GM19467 (cell line): ENCODE data around the gene CDKN2B.
A peak's percentile ranks its signal among the peaks of the same experiment; 100 is the strongest.

Experiments
- ATAC-seq: cut with Tn5 transposase; IDR thresholded peaks from one replicate; pipeline ENCODE4 v1.9.1; 2021; ENCODE audit warnings: mild to moderate bottlenecking, moderate library complexity; ENCODE audit not compliant: unreplicated experiment

The CDKN2B gene

GRCh38 chr9:22036866-22037626 is 27.9 kb upstream of the CDKN2B start:
- ATAC-seq = no peak

GRCh38 chr9:22035591-22036011 is 26.5 kb upstream of the CDKN2B start:
- ATAC-seq = no peak

DNA sequence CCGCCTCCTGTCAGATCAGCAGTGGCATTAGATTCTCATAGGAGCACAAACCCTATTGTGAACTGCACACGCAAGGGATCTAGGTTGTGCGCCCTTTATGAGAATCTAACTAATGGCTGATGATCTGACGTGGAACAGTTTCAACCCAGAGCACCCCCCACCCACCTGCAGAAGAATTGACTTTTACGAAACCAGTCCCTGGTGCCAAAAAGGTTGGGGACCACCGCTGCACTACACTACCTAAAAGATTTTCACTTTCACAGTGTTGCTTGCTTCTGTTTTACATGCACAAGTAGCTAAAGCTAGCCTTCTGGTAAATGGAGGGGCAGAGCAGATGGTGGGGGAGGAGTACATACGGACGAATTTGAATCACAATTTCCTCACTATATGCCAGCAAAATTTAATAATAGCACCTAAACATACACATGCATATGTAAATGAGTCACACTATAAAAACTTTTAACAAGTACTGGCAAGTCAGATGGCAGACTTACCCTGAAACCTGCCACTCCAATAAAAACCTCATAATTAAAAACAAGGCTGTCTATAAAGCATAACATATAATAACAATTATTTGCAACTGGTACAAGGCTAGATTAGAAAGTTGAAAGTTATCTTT is 24.0 kb upstream of the CDKN2B start:
- no peak for ATAC-seq

DNA sequence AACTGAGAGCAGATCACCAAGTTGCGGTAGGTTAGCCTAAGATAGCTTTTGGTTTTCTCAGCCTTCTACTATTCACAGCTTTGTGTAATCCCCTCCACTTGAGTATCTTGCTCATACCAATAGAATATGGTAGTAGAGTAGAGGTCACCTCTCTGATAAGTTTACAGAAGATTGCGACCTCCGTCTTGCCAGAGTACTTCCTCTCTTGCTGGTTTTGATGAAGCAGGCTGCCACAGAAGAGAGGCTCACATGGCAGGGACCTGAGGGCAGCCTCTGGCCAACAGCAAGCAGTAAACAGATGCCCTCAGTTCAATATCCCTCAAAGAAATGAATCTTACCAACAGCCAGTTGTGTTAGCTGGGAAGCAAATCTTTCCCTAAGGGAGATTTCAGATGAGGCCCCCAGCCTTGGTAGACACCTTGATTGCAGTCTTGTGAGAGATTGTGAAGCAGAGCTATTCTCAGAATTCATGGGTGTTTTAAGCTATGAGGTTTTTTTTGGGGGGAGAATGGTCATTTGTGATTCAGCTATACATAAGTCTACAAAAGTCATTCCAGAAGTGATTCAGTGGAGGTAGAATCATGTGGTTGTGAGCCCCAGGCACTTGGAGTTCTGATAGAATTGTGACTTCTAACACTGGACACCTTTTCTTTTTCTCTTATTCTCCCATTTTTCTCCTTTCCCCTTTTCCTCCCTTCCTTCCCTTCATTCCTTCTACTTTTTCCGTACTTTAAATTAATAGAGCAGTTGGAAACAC is 22.7 kb upstream of the CDKN2B start:
- ATAC-seq = no peak

- peak; percentile 63 for ATAC-seq
Observed at GRCh38 chr9:22030101-22030598, 21.0 kb upstream of the CDKN2B start.

- no peak for ATAC-seq
Observed at GRCh38 chr9:22029231-22029630, 20.1 kb upstream of the CDKN2B start.

- no peak for ATAC-seq
Observed at GRCh38 chr9:22028394-22028793, 19.3 kb upstream of the CDKN2B start.

- ATAC-seq = no peak
Observed at GRCh38 chr9:22026696-22027095, 17.6 kb upstream of the CDKN2B start.

DNA sequence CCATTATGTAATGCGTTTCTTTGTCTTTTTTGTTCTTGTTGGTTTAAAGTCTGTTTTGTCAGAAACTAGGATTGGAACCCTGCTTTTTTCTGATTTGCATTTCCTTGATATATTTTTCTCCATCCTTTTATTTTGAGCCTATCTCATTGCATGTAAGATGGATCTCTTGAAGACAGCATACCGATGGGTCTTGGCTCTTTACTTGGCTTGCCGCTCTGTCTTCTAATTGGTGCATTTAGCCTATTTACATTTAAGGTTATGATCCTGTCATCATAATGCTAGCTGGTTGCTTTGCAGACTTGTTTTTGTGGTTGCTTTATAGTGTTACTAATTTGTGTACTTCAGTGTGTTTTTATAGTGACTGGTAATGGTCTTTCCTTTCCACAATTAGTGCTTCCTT is 13.3 kb upstream of the CDKN2B start:
- ATAC-seq = no peak

DNA sequence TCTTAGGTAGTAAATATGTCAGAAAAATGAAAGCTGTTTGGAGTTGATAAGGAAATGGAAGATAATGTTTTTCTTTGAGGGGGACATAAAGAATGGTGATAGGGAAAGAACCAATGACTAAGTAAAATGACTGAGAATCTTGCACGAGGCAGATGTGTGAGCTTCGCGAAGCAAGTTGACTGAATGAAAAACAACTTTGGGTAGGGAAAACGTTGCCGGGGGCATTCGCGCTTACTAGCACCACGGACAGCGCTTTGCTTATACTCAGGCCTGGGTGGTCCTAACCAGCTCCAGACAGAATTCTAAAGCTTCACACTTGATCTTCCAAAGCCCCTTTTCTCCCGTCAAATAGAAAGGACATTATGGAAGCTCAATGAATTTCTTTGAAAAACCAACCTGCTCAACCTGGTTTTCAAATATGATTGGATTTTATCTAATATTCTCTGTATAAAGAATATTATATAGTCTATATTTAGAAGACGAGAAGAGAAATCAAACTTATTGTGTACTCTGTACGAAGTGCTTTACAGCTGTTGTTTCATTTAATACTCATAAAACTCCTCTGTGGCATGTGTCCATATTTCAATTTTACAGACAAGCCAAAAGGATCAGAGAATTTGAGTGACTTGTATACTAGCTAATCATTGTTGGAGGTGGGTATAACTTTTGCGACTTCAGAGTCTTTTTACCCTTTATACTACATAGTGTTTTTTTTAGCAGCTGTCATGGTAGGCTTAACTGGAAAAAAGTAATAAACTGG is 1.9 kb upstream of the CDKN2B start:
- ATAC-seq = no peak

GRCh38 chr9:22009506-22009867 is 382 bp upstream of the CDKN2B start:
- peak; percentile 43 for ATAC-seq

DNA sequence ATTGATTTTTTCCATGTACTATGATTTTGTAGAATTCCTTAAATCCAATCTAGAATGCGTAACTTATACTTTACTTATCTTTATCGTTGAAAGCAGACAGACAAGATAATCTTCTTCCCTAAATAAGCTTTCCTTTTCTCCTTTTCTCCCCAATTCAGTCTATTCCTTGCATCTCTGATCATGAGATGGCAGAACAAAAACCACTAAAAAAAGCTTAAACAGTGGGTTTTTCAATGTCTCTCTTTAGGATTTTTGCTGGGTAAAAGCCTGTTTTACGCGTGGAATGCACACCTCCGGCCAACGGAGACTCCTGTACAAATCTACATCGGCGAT is 755 bp downstream of the CDKN2B start:
- no peak for ATAC-seq

GRCh38 chr9:22005702-22006606 is 3.2 kb downstream of the CDKN2B start:
- no peak for ATAC-seq

DNA sequence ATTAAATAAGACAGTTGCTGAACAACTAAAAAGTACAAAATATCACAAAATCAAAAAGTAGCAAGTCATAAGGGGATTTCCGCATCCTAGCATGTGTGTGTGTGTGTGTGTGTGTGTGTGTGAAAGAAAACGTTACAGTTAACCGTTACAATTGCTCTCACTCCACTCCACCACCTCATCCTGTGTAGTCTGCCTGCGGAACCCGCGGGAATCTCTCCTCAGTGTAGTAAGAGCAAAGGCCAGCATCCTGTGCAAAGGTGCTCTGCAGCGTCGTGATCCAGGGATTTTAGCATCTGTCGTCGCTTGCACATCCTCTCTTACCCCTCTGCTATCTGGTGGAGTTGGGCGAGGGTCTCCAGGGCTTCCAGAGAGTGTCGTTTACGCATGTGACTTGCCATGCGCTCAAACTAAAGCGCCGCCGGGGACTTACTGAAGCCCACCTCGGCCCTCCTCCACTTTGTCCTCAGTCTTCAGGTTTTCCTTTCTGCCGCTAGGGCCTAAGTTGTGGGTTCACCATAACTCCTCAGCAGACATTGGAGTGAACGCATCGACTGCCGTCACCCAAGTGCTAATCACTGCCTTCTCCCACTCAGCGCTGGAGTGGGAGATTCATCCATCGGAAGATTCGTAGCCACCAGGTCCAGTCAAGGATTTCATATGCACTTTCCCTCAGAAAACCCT is 3.9 kb downstream of the CDKN2B start:
- ATAC-seq = no peak

DNA sequence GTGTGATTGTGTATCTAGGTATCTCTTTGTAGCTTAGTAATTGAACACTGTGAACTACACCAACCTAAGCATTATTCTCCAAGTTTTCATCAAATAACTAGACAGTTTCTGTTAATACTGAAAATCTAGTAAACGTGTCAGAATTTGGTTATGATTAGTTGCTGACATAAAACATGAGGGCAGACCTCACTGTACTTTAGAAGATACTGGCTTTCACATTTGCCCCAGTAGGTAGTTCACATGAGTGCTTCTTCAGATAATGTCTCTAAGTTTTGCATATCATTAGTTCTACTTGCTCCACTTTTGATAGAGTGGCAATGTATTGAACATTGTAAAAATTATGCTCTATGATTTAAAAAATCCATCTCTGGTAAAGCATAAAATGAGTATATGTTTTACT is 7.1 kb downstream of the CDKN2B start:
- no peak for ATAC-seq

GRCh38 chr9:21998026-21998425 is 11.1 kb downstream of the CDKN2B start:
- no peak for ATAC-seq

DNA sequence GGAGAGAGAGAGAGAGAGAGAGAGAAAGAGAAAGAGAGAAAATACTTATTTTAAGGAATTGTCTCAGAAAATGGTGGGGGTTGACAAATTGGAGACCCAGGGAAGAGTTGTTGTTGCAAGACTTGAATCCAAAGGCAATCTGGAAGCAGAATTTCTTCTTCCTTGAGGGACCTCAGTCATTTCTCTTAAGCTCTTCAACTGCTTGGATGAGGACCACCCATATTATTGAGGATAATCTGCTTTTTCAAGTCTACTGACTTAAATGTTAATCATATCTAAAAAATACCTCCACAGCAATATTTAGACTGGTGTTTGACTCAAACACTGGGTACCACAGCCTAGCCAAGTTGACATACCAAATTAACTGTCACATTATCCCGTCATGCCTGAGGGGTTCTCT is 11.6 kb downstream of the CDKN2B start:
- ATAC-seq = no peak

DNA sequence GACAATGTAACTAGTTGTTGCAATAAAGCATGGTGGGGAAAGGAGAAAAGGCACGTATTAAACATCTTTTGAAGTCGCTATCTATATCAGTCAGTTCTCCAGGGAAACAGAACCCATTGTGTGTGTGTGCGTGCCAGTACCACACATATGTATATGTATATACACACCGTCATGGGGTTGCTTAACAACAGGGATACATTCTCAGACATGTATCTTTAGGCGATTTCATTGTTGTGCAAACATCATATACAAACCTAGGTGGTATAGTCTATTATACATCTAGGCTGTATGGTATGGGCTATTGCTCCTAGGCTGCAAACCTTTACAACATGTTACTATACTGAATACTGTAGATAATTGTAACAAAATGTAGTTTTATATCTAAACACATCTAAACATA is 12.2 kb downstream of the CDKN2B start:
- no peak for ATAC-seq

DNA sequence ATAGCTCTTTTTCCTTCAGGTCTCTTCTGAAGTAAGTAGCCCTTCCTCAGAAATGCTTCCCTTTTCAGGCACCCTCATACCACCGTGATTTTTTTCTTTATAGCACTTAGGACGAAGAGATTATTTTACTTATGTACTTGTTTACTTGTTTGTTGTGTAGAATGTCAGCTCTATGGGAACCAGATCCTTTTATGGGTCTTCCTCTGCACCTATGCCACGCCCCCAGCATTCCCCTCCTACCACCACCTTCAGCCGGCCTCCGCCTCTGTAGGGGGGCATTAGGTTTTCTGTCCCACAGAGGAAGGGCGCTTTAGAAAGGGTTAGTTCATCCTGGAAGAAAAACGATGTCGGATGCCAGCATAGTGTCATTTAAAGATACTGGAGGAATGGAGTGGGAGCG is 12.7 kb downstream of the CDKN2B start:
- no peak for ATAC-seq
